CD14-positive monocyte (primary cell): ENCODE measurements around the gene SIRPA. TPM values are rescaled to one million over a fixed set of nuclear protein-coding genes. Genes with fewer than 3 reads are reported as not detected.

Source experiments
- DNase-seq, 3 donors: peaks; one replicate each; pipeline ENCODE4 v3.0.0-alpha.2; 2011 to 2022
- H2AFZ ChIP-seq: 2 replicates; pipeline ENCODE4 v1.6.0; 2012; ENCODE audit warnings: mild to moderate bottlenecking, low read depth, low read length, inconsistent platforms; ENCODE audit not compliant: insufficient read depth, poor library complexity, severe bottlenecking
- H3K27ac ChIP-seq, 2 donors: 1 replicate in 1 of 2; 2 replicates in 1 of 2; pipeline ENCODE4 v1.5.1; 2012 to 2013; ENCODE audit warnings: low read length in 2 of 2, control low read depth in 1 of 2, inconsistent platforms in 1 of 2, low read depth in 1 of 2, mild to moderate bottlenecking in 1 of 2
- H3K27me3 ChIP-seq, 2 donors: one replicate each; pipeline versions ENCODE4 v1.6.0 to v1.6.1; 2011 to 2013; ENCODE audit warnings: low read length in 2 of 2; ENCODE audit not compliant: control insufficient read depth in 2 of 2, insufficient read depth in 2 of 2
- H3K36me3 ChIP-seq, 2 donors: replicated peaks in 1 of 2; 1 replicate in 1 of 2; 2 replicates in 1 of 2; pipeline versions ENCODE4 v1.5.1 to v1.6.1; 2012 to 2013; ENCODE audit warnings: low read length in 2 of 2, control low read depth in 1 of 2, inconsistent platforms in 1 of 2, mild to moderate bottlenecking in 1 of 2; ENCODE audit not compliant: insufficient read depth in 2 of 2, control insufficient read depth in 1 of 2
- H3K4me1 ChIP-seq, 2 donors: 1 replicate in 1 of 2; 2 replicates in 1 of 2; pipeline versions ENCODE4 v1.5.1 to v1.6.1; 2012 to 2013; ENCODE audit warnings: low read length in 2 of 2, control low read depth in 1 of 2, inconsistent platforms in 1 of 2, mild to moderate bottlenecking in 1 of 2, moderate library complexity in 1 of 2; ENCODE audit not compliant: insufficient read depth in 2 of 2, control insufficient read depth in 1 of 2
- H3K4me2 ChIP-seq: replicated peaks from 2 replicates; pipeline ENCODE3; 2012; ENCODE audit warnings: low read length, moderate library complexity, mild to moderate bottlenecking; ENCODE audit not compliant: poor library complexity, severe bottlenecking; ENCODE audit errors: extremely low read depth
- H3K4me3 ChIP-seq, 3 experiments: fragments of 200-600 bp in 1 of 3; sonication (generic) in 1 of 3; replicated peaks in 1 of 3; 1 replicate in 2 of 3; 2 replicates in 1 of 3; pipeline ENCODE4 v1.5.1; 2011 to 2013; ENCODE audit warnings: low read length in 3 of 3, mild to moderate bottlenecking in 3 of 3, control low read depth in 2 of 3, low read depth in 2 of 3, inconsistent platforms in 1 of 3, moderate library complexity in 1 of 3
- H3K79me2 ChIP-seq: 2 replicates; pipeline ENCODE4 v1.6.0; 2012; ENCODE audit warnings: mild to moderate bottlenecking, control low read depth, inconsistent platforms, low read length, moderate library complexity; ENCODE audit not compliant: insufficient read depth
- H3K9ac ChIP-seq: 2 replicates; pipeline ENCODE4 v1.6.0; 2017; ENCODE audit warnings: low read length, mild to moderate bottlenecking; ENCODE audit not compliant: insufficient read depth, poor library complexity, severe bottlenecking
- H3K9me3 ChIP-seq, 2 donors: replicated peaks in 1 of 2; 1 replicate in 1 of 2; 2 replicates in 1 of 2; pipeline versions ENCODE4 v1.5.1 to v1.6.1; 2012 to 2013; ENCODE audit warnings: low read length in 2 of 2, control low read depth in 1 of 2; ENCODE audit not compliant: control insufficient read depth in 1 of 2, insufficient read depth in 1 of 2
- H4K20me1 ChIP-seq: 2 replicates; pipeline ENCODE4 v1.6.0; 2012; ENCODE audit warnings: mild to moderate bottlenecking, low read length, control low read depth, moderate library complexity; ENCODE audit not compliant: insufficient read depth
- H3K27ac Mint-ChIP-seq, 7 donors: one replicate each; pipeline ENCODE4 v1.8.0; 2020; ENCODE audit warnings: mild to moderate bottlenecking in 7 of 7, mixed read lengths in 7 of 7, moderate library complexity in 6 of 7, inconsistent platforms in 2 of 7
- H3K27me3 Mint-ChIP-seq, 3 donors: one replicate each; pipeline ENCODE4 v1.8.0; 2021 to 2022; ENCODE audit warnings: low read depth in 3 of 3, mild to moderate bottlenecking in 3 of 3, mixed read lengths in 3 of 3, moderate library complexity in 3 of 3, inconsistent platforms in 1 of 3
- H3K36me3 Mint-ChIP-seq, 2 donors: one replicate each; pipeline ENCODE4 v1.8.0; 2020; ENCODE audit warnings: mixed read lengths in 2 of 2, inconsistent platforms in 1 of 2, mild to moderate bottlenecking in 1 of 2
- H3K4me1 Mint-ChIP-seq: one replicate; pipeline ENCODE4 v1.8.0; 2020; ENCODE audit warnings: mild to moderate bottlenecking, mixed read lengths
- H3K4me3 Mint-ChIP-seq, 2 donors: one replicate each; pipeline ENCODE4 v1.8.0; 2020; ENCODE audit warnings: mild to moderate bottlenecking in 2 of 2, mixed read lengths in 2 of 2, moderate library complexity in 1 of 2
- H3K9me3 Mint-ChIP-seq, 7 donors: one replicate each; pipeline ENCODE4 v1.8.0; 2020 to 2022; ENCODE audit warnings: mixed read lengths in 7 of 7, mild to moderate bottlenecking in 6 of 7, moderate library complexity in 6 of 7, inconsistent platforms in 2 of 7
- WGBS: methylation state at CpG from one replicate; pipeline ENCODE4 v1.1.5; 2013; ENCODE audit warnings: missing lambda C conversion rate; ENCODE audit not compliant: insufficient coverage; 5-methylcytosine and 5-hydroxymethylcytosine counted together
- intact Hi-C, 2 donors: fragments of 100-400 bp; cut with micrococcal nuclease; formaldehyde crosslinking; loops; one replicate each; pipeline versions ENCODE4 v1.15.0 to v1.15.1; 2023
- polyA plus RNA-seq, 3 donors: library from polyadenylated mRNA; depleted of rRNA in 1 of 3; unstranded in 2 of 3; stranded (reverse) in 1 of 3; fragments of 300-500 nt in 2 of 3; fragments of >200 nt in 1 of 3; fragmentation: Illumina TruSeq in 2 of 3; gene quantifications; 1 replicate in 2 of 3; 2 replicates in 1 of 3; pipeline ENCODE4 v1.2.3, GENCODE V29; 2012 to 2021
- TF ChIP-seq, protein P1 (sequence below): fragments of 200-600 bp; IDR thresholded peaks from one replicate; pipeline ENCODE4 v1.8.0; 2022; ENCODE audit warnings: antibody characterized with exemption, mild to moderate bottlenecking

The SIRPA gene
- polyA plus RNA-seq, 3 donors, result 28.4 to 126 (median 58.3) TPM

DNA sequence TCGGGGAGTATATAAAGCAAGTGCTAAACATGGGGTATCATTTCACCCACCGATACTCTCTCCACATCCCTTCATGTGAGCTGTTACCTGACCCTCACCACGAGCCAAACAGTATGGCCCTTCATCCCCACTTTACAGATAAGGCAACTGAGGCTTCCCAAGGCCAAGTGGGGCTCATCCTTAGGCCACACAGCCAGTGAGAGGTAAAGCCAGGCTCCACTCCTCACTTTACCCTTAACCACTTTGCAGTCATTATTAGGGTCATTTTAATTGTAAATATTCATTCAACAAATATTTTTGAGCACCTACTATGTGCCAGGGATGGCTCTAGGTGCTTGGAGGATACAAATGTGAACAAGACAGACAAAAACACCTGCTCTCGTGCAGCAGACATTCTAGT is 7.0 kb downstream of the SIRPA start:
- peaks cover 100% of the 10 kb centered on the region for H3K79me2 ChIP-seq
- peak overlapping the region in 1 of 2 donors; percentile 20 for H3K27ac ChIP-seq
- no peak overlapping the region for H2AFZ ChIP-seq
- 100% methylated on average over 2 of the region's 4 CpGs for WGBS
- intact Hi-C loops, result no loop called here
- no peaks in the 10 kb centered on the region for H3K9me3 ChIP-seq
- H3K4me3 ChIP-seq, result no peak overlapping the region
- peaks cover 38% of the 10 kb centered on the region for H3K4me1 Mint-ChIP-seq
- peaks cover 69 to 89% of the 10 kb centered on the region in 2 donors for H3K36me3 ChIP-seq
- H3K9me3 Mint-ChIP-seq, result no peaks in the 10 kb centered on the region
- no peaks in the 10 kb centered on the region for H3K27me3 ChIP-seq
- peaks cover 0 to 1% (median 0%) of the 10 kb centered on the region in 3 donors for H3K27me3 Mint-ChIP-seq
- peaks cover 84 to 94% of the 10 kb centered on the region in 2 donors for H3K36me3 Mint-ChIP-seq
- H3K4me3 Mint-ChIP-seq, result no peak overlapping the region
- H3K9ac ChIP-seq, result no peak overlapping the region
- TF ChIP-seq, protein P1, sequence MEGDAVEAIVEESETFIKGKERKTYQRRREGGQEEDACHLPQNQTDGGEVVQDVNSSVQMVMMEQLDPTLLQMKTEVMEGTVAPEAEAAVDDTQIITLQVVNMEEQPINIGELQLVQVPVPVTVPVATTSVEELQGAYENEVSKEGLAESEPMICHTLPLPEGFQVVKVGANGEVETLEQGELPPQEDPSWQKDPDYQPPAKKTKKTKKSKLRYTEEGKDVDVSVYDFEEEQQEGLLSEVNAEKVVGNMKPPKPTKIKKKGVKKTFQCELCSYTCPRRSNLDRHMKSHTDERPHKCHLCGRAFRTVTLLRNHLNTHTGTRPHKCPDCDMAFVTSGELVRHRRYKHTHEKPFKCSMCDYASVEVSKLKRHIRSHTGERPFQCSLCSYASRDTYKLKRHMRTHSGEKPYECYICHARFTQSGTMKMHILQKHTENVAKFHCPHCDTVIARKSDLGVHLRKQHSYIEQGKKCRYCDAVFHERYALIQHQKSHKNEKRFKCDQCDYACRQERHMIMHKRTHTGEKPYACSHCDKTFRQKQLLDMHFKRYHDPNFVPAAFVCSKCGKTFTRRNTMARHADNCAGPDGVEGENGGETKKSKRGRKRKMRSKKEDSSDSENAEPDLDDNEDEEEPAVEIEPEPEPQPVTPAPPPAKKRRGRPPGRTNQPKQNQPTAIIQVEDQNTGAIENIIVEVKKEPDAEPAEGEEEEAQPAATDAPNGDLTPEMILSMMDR, result no peak
- no peak overlapping the region for H3K4me2 ChIP-seq
- H4K20me1 ChIP-seq, result peaks cover 99% of the 10 kb centered on the region
- no peak for DNase-seq
- H3K4me1 ChIP-seq, result peaks cover 24 to 31% of the 10 kb centered on the region in 2 donors
- H3K27ac Mint-ChIP-seq, result peak overlapping the region in 3 of 7 donors; percentile 8 to 32 (median 23)

DNA sequence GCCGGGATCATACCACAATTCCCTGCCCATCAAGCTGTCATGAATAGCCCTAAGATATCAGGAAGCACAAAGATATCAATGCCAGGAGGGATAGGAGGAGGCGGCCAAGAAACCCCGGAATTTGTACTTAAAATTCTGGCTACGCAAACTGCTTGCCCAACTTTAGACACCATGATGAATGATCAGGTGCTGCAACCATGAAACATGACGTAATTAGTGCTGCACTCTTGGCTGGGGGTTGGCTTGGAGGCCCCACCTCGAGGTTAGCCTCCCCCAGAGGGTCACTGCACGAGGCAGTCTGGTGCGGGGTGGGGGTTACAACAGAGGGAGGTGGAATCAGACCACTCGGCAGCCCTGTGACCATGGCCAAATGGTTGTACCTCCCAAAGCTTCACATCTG is 8.9 kb downstream of the SIRPA start:
- Mint-ChIP-seq H3K27me3 (peaks cover 0 to 3% (median 1%) of the 10 kb centered on the region in 3 donors), H3K9me3 (no peaks in the 10 kb centered on the region), H3K4me3 (no peak overlapping the region), H3K4me1 (peaks cover 29% of the 10 kb centered on the region), H3K36me3 (peaks cover 86 to 96% of the 10 kb centered on the region in 2 donors), H3K27ac (peak overlapping the region in 2 of 7 donors; percentile 49 to 73)
- Histone ChIP-seq H3K36me3 (peaks cover 83 to 100% of the 10 kb centered on the region in 2 donors), H3K9me3 (no peaks in the 10 kb centered on the region), H3K9ac (no peak overlapping the region), H3K4me3 (no peak overlapping the region), H3K4me2 (no peak overlapping the region), H2AFZ (no peak overlapping the region), H3K27ac (peak overlapping the region in 1 of 2 donors; percentile 16), H3K4me1 (peaks cover 5 to 11% of the 10 kb centered on the region in 2 donors), H3K27me3 (no peaks in the 10 kb centered on the region), H3K79me2 (peaks cover 100% of the 10 kb centered on the region), H4K20me1 (peaks cover 100% of the 10 kb centered on the region)
- TF ChIP-seq, protein P1, result no peak
- intact Hi-C loops, result no loop called here
- WGBS, result 83% methylated on average over 7 of the region's 9 CpGs
- peak in 1 of 3 donors; percentile 27 for DNase-seq
